ENCODE measurements around the gene TSC22D1. TPM values are rescaled to one million over a fixed set of nuclear protein-coding genes. Genes with fewer than 3 reads are reported as not detected.
A peak's percentile ranks its signal among the peaks of the same experiment; 100 is the strongest.

The TSC22D1 gene
- total RNA-seq, 2 experiments from 2014 or later, result 4.4 to 5.6 TPM

DNA sequence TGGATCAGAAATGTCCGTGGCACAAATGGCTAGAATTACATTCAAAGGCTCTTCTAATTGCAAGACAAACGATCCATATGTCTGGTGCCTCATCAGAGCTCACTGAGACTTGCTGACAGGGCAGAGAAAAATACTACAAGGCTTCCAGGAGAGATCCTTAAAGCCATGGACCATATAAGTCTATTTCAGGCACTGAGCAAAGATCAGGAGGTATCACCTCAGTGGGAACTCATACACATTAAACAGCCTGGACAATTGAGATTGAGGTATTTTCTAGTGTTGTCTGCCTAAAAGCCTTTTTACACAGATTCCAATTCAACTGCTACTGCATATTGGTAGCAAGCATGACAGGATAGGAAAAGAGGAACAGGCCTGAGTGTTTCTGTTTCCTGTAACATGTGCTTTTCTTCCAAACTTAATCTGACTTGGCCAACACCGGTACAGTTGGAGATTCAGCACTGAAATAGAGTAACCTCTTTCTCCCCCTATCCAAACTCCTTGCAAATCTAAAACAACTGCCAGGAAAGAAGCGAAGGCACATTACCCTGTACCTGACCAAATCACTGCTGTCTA lies 136.6 kb downstream of the TSC22D1 start:
- H3K4me1 Mint-ChIP-seq (ENCODE audit: low read depth), result peaks cover 17% of the 10 kb centered on the region
- intact Hi-C loops (cut with micrococcal nuclease), result loop anchor here (5.0 kb wide), 1 partner anchor 197 kb away; no protein-coding TSS in a partner anchor
- H3K4me3 Mint-ChIP-seq, result no peak overlapping the region
- H3K27ac Mint-ChIP-seq, result no peak overlapping the region
- POLR2A ChIA-PET, result no interaction called here
- no peaks in the 10 kb centered on the region for H3K9me3 Mint-ChIP-seq
- no peaks in the 10 kb centered on the region for H3K36me3 Mint-ChIP-seq
- DNase-seq, result no peak
- CTCF ChIA-PET, result interaction anchor here (0.7 to 7.1 kb wide), 10 partner anchors 9 to 533 kb away, joined by 3 to 118 read pairs (median 6); no protein-coding TSS in a partner anchor
- H3K27me3 Mint-ChIP-seq, result peaks cover 9% of the 10 kb centered on the region

DNA sequence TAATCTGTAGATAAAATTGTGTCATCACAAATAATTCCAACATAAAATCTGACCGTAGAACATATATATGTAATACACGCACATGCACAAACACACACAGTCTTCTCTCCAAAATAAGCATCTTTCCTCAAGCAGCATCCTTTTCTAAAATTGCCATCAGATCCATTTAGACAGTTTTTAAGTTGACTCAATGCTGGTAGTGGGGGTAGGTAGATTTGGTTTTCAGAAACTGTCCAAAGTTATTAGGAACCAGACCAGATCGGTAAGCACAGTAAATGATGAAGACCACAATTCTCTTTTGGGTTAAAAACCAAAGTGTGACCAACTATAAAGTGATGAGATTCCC lies 137.9 kb downstream of the TSC22D1 start:
- no peaks in the 10 kb centered on the region for H3K36me3 Mint-ChIP-seq
- intact Hi-C loops (cut with micrococcal nuclease), result loop anchor here (1.0 to 5.0 kb wide), 4 partner anchors 196 to 530 kb away; no protein-coding TSS in a partner anchor
- H3K9me3 Mint-ChIP-seq, result no peaks in the 10 kb centered on the region
- no peak for DNase-seq
- no peak overlapping the region for H3K4me3 Mint-ChIP-seq
- peaks cover 9% of the 10 kb centered on the region for H3K27me3 Mint-ChIP-seq
- CTCF ChIA-PET, result interaction anchor here (0.7 to 7.1 kb wide), 15 partner anchors 10 to 560 kb away, joined by 3 to 118 read pairs (median 5); no protein-coding TSS in a partner anchor
- H3K27ac Mint-ChIP-seq, result no peak overlapping the region
- peaks cover 17% of the 10 kb centered on the region for H3K4me1 Mint-ChIP-seq (ENCODE audit: low read depth)
- POLR2A ChIA-PET, result no interaction called here

DNA sequence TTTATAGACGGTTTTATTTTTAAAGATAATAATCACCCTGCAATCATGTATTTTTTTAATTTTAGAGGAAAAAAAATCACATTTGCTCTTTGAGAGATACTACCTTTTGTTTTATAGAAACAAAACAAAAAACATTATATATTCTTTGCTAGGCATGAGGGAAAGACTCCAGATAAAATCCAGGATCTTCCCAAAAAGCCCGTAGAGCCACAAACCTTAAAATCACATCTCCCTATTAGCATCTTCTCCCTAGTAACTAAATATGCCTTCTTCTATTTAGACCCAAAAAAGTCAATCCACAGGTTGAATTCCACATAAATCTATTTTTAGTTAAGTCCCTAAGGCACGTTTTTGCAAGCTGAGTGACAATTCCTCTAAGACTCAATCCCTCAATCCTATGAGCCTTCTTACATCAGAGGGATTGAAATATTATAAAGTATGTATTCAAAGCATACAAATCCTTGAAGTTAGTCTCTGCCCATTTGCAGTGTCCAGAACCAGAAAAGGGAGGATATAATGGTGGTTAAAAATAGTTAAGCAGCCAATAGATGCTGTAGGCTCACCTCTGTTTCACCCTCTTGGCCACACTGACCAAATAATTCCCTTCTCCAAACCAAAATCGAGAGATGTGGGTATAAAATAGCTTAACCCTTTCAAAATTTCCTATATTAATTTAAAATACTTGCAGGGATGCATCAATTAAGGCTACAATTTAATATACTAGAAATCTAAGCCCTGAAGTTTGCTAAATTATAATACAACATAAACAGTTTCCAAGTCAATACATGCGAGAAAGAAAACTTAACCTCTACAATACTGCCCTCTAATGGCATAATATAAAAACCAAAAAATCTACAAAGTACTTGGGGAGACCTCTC lies 138.5 kb downstream of the TSC22D1 start:
- H3K27ac Mint-ChIP-seq, result no peak overlapping the region
- POLR2A ChIA-PET, result interaction anchor here (1.4 kb wide), 1 partner anchor 301 kb away, joined by 3 read pairs; no protein-coding TSS in a partner anchor

DNA sequence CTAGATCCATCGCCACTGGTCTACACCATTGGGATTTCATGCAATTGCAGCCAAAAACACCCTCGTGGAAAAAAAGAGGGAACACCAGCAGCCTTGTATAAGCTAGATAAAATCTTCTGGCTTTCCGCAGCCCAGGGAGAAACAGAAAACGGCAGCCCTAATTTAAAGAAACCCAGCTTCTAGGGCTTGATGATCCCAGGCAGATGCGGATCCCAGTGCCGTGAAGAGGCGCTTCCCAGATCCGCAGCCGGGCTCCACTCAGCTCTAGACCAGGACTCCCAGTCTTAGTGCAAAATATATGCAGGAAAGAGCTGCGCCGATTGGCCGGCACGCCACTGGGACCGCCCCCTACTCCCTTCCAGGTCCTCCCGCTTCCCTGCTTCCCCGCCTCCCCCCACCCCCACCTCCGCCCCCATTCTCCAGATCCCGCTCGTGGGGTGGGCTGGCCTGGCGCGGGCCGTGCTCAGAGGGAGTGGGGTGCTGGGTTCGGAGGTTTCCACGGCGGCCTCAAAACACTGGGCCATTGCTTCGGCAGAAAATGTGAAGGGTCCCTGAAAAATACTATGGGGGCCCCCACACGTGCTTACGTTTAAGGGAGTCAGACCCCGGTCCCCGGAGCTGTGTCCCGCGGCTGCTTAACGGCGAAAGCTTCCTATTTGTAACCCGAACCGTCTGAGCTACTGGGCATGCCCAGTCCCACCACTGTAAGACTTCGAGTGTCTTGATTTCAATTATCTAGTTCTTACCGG lies 139.4 kb downstream of the TSC22D1 start:
- CTCF ChIA-PET, result interaction anchor here (0.8 to 7.1 kb wide), 19 partner anchors 8 to 542 kb away, joined by 3 to 118 read pairs (median 4); no protein-coding TSS in a partner anchor
- Mint-ChIP-seq H3K9me3 (no peaks in the 10 kb centered on the region), H3K27ac (no peak overlapping the region), H3K4me1 (ENCODE audit: low read depth) (peaks cover 17% of the 10 kb centered on the region), H3K36me3 (no peaks in the 10 kb centered on the region), H3K27me3 (peaks cover 9% of the 10 kb centered on the region), H3K4me3 (peak overlapping the region; percentile 64)
- intact Hi-C loops (cut with micrococcal nuclease), result loop anchor here (1.0 to 5.0 kb wide), 4 partner anchors 124 to 531 kb away; no protein-coding TSS in a partner anchor
- peak; percentile 55 for DNase-seq
- POLR2A ChIA-PET, result interaction anchor here (1.4 kb wide), 1 partner anchor 300 kb away, joined by 3 read pairs; no protein-coding TSS in a partner anchor

More for the DNA sequence above, 138.5 kb downstream of the TSC22D1 start:
- no peaks in the 10 kb centered on the region for H3K36me3 Mint-ChIP-seq
- peaks cover 9% of the 10 kb centered on the region for H3K27me3 Mint-ChIP-seq
- H3K4me3 Mint-ChIP-seq, result peak overlapping the region; percentile 51
- intact Hi-C loops (cut with micrococcal nuclease), result loop anchor here (1.0 to 5.0 kb wide), 7 partner anchors 125 to 532 kb away; no protein-coding TSS in a partner anchor
- CTCF ChIA-PET, result interaction anchor here (0.6 to 7.1 kb wide), 24 partner anchors 9 to 559 kb away, joined by 3 to 118 read pairs (median 4); no protein-coding TSS in a partner anchor
- H3K9me3 Mint-ChIP-seq, result no peaks in the 10 kb centered on the region
- H3K4me1 Mint-ChIP-seq (ENCODE audit: low read depth), result peaks cover 17% of the 10 kb centered on the region
- no peak for DNase-seq

DNA sequence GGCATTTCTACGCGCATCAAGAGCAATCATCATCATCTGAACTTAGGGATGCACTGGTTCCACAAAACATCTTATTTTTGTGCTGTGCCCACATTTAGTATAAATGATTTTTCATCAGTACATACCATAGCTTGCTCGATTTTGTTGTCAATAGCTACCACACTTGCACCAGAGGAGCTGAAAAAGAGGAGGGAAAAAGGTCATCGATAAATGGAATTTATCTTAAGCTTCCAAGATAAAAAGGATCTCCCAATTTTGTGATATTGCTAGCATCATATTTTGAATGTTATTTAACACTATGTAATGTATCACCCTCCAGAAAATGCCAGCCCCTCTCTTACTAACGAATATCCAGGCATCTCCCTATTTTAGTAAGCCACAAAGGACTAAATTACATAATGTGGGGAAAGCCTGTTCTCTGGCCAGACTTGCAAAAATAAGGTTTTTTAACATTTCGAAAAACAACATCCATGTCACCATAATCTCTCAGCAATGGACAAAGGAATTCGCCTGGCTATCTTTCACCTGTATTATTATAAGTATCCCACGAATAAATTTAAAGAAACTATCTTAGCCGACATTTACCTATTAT lies 140.1 kb downstream of the TSC22D1 start:
- Mint-ChIP-seq H3K4me3 (peak overlapping the region; percentile 64), H3K36me3 (no peaks in the 10 kb centered on the region), H3K27ac (no peak overlapping the region), H3K4me1 (ENCODE audit: low read depth) (peaks cover 17% of the 10 kb centered on the region), H3K9me3 (no peaks in the 10 kb centered on the region), H3K27me3 (peaks cover 9% of the 10 kb centered on the region)
- intact Hi-C loops (cut with micrococcal nuclease), result loop anchor here (1.0 to 5.0 kb wide), 7 partner anchors 123 to 483 kb away; no protein-coding TSS in a partner anchor
- CTCF ChIA-PET, result interaction anchor here (1.1 to 7.1 kb wide), 12 partner anchors 8 to 541 kb away, joined by 3 to 118 read pairs (median 6); no protein-coding TSS in a partner anchor
- DNase-seq, result no peak
- POLR2A ChIA-PET, result interaction anchor here (1.4 kb wide), 1 partner anchor 299 kb away, joined by 3 read pairs; no protein-coding TSS in a partner anchor

DNA sequence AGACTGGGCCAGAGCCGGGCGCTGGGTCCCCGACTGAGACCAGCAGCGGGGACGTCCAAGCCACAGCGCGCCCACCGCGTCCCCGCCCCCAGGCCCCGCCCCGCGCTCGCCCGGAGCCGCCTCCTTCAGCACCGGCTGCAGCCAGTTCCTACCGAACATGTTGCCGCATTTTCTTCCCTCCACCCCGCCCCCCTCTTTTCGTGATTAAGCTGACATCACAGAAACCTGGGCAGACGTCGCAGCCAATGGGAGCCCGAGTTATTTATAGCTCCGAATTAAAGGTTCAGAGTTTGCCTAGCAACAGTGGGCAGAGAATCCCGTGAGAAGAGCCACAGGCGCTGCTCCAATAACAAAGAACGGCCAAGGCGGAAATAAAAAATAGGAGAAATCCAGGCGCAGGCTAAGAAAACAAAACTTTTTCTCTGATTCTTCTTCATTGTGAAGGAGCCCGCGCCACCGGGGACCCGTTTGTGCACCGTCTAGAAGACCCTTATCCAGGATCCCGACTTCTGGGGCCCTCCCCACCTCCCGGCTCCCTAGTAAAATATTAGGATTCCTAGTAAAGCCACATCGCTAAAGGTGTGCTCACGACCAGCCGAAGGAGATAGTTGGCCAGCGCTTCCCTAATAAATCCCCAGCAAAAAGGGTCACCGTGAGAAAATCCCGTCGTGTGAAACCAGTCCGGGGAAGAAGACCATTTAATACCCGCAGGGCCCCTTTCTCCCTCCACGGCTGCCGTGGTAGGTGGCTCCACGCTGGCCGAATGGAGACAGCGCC lies 140.8 kb downstream of the TSC22D1 start:
- Mint-ChIP-seq H3K9me3 (no peaks in the 10 kb centered on the region), H3K4me1 (ENCODE audit: low read depth) (peaks cover 17% of the 10 kb centered on the region), H3K4me3 (peak overlapping the region; percentile 64), H3K27me3 (peaks cover 9% of the 10 kb centered on the region), H3K36me3 (no peaks in the 10 kb centered on the region), H3K27ac (peak overlapping the region; percentile 39)
- CTCF ChIA-PET, result interaction anchor here (1.0 to 7.1 kb wide), 3 partner anchors 244 to 528 kb away, joined by 3 to 118 read pairs (median 66); no protein-coding TSS in a partner anchor
- intact Hi-C loops (cut with micrococcal nuclease), result loop anchor here (1.0 to 5.0 kb wide), 5 partner anchors 161 to 293 kb away; no protein-coding TSS in a partner anchor
- POLR2A ChIA-PET, result no interaction called here
- peak; percentile 93 for DNase-seq

DNA sequence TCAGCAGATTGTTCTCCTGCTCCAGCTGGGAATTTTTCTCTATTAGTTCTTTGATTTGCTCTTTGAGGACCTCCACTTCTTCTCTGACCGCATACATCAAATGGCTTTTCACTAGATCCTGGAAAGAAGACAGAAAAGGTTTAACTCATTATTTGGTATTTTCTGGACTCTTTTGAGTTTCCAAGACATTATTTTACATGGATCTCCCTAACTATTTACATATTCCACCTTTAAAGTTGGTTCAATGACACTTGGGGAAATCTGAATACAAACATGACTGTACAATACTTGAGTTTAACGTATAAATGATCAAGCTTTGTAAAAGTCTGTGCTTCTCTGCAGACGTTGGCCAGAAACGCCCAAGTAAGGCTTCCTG lies 141.4 kb downstream of the TSC22D1 start:
- no peak overlapping the region for H3K27ac Mint-ChIP-seq
- no peak for DNase-seq
- intact Hi-C loops (cut with micrococcal nuclease), result loop anchor here (1.0 to 5.0 kb wide), 5 partner anchors 160 to 292 kb away; no protein-coding TSS in a partner anchor
- H3K9me3 Mint-ChIP-seq, result no peaks in the 10 kb centered on the region
- H3K36me3 Mint-ChIP-seq, result no peaks in the 10 kb centered on the region
- peaks cover 17% of the 10 kb centered on the region for H3K4me1 Mint-ChIP-seq (ENCODE audit: low read depth)
- H3K27me3 Mint-ChIP-seq, result peaks cover 9% of the 10 kb centered on the region
- ChIA-PET POLR2A (no interaction called here), CTCF (interaction anchor here (1.0 to 7.1 kb wide), 3 partner anchors 244 to 528 kb away, joined by 3 to 118 read pairs (median 66); no protein-coding TSS in a partner anchor)
- H3K4me3 Mint-ChIP-seq, result peak overlapping the region; percentile 64

DNA sequence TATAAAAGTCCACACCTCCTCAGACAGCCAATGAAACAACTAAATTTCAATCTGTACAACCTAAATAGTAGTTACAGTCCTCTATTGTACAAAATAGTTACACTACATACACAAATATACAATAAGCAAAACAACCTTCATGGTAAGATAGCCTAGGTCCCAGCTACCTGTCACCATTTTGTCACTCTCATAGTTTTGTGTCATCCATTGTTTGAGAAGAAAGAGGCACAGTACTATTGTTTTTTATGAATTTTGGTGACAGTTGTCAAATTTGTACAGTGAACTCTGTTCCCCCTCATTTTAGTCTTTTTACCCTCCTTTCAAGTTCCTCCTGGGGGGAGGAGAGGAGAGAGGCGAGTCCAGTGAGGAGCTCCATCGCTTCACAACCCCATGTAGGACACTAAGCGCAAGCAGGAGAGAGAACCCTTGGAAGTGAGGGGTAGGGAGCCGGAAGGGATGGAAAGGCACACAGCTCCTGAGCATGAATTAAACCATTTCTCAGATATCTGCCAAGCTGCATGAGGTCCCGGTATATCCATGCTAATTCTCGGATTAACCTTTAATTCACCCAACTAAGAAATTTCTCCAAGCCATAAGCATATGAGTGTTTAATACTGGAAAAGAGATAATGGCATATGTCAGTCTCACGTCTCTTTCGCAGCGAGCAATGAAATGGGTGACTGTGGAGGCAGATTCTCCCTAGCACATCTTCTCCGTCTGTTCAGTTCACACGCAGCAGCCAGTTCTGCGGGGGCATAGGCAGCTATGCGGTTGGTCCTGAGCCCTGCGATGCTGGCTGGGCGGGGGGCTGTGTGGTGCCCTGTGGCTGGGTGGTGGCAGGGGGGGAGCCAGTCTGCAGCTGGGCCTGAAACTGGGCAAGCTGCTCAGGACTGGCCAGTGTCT lies 142.0 kb downstream of the TSC22D1 start:
- intact Hi-C loops (cut with micrococcal nuclease), result no loop called here
- Mint-ChIP-seq H3K9me3 (no peaks in the 10 kb centered on the region), H3K27me3 (peaks cover 9% of the 10 kb centered on the region), H3K36me3 (no peaks in the 10 kb centered on the region), H3K27ac (no peak overlapping the region), H3K4me3 (no peak overlapping the region), H3K4me1 (ENCODE audit: low read depth) (peaks cover 17% of the 10 kb centered on the region)
- no peak for DNase-seq
- ChIA-PET CTCF (interaction anchor here (1.0 to 7.1 kb wide), 4 partner anchors 39 to 527 kb away, joined by 3 to 118 read pairs (median 34); no protein-coding TSS in a partner anchor), POLR2A (no interaction called here)

DNA sequence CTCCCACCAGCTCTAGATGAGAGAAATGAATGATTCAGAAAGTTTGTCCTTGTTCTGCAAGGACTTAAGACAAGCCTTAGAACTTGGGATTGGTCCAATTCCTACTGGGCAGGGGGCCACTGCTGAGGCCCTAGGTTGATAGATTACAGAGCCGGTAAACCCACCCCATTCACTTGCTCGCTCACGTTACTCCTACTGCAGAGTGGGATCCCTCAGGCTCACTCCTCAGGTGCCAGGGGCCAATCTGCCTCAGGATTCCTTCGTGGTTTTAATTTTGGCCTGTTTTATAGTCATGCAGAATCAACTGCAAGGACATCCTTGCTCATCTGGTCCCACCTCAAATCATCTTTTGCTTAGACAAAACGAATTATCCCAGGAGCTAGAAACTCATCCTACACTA lies 143.5 kb downstream of the TSC22D1 start:
- Mint-ChIP-seq H3K36me3 (no peaks in the 10 kb centered on the region), H3K4me1 (ENCODE audit: low read depth) (peaks cover 16% of the 10 kb centered on the region), H3K27ac (no peak overlapping the region), H3K9me3 (no peaks in the 10 kb centered on the region), H3K4me3 (no peak overlapping the region), H3K27me3 (peaks cover 9% of the 10 kb centered on the region)
- DNase-seq, result no peak
- intact Hi-C loops (cut with micrococcal nuclease), result no loop called here
- CTCF ChIA-PET, result interaction anchor here (7.1 kb wide), 1 partner anchor 526 kb away, joined by 118 read pairs; no protein-coding TSS in a partner anchor
- POLR2A ChIA-PET, result no interaction called here

DNA sequence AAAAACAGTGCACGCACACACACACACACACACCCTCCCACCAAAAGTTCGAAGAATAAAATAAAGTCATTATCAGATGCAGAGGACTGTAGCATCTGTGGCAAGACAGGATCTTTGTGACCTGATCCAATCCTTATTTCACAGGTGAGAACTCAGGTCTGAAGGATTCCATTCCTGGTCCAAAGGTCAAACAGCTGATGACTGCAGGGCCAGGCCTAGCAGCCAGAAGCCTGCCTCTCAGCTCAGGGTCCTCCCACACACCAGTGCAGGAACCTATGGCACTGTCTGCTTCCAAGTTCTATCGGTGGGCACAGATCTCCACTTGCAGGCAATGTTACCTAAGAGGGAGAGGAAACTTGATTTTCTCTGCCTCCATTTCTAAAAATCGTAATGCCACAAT lies 145.0 kb downstream of the TSC22D1 start:
- DNase-seq, result no peak
- Mint-ChIP-seq H3K27ac (no peak overlapping the region), H3K4me3 (no peak overlapping the region), H3K36me3 (no peaks in the 10 kb centered on the region), H3K4me1 (ENCODE audit: low read depth) (peaks cover 8% of the 10 kb centered on the region), H3K27me3 (peaks cover 4% of the 10 kb centered on the region), H3K9me3 (no peaks in the 10 kb centered on the region)
- intact Hi-C loops (cut with micrococcal nuclease), result no loop called here
- ChIA-PET CTCF (interaction anchor here (2.6 kb wide), 1 partner anchor 526 kb away, joined by 10 read pairs; no protein-coding TSS in a partner anchor), POLR2A (no interaction called here)

Measured in activated CD4-positive, alpha-beta memory T cell treated with anti-CD3 and anti-CD28 coated beads for 36 hours (primary cell).